Pulmonary artery endothelial cell (primary cell): ENCODE data around the gene ITGAD. TPM values are rescaled to one million over a fixed set of nuclear protein-coding genes. Genes with fewer than 3 reads are reported as not detected.

Source experiments
- DNase-seq: peaks from one replicate; pipeline ENCODE4 v3.0.0-alpha.2; 2011; ENCODE audit warnings: low read depth, low spot score
- total RNA-seq: library from RNA; depleted of rRNA; stranded (reverse); fragments of >200 nt; gene quantifications from 2 replicates; pipeline ENCODE4 v1.2.3, GENCODE V29; 2014

ITGAD gene
- total RNA-seq, 1 donor from 2014 or later: not detected

- no peak for DNase-seq
These were observed 81.9 kb downstream of the ITGAD start for GRCh38 chr16:31474773-31475738.

GRCh38 chr16:31475946-31476302 is 82.8 kb downstream of the ITGAD start:
- DNase-seq: no peak

Other genes with a start within 250 kb of the ITGAD start
- 0.40 and 0.49 TPM in 2 replicates for gene PRSS36, start 243.3 kb upstream of the ITGAD start, total RNA-seq
- gene FUS, start 213.2 kb upstream of the ITGAD start, total RNA-seq: 42.0 and 61.1 TPM in 2 replicates
- 68.2 and 81.8 TPM in 2 replicates for gene PYCARD, start 190.6 kb upstream of the ITGAD start, total RNA-seq
- gene TRIM72, start 179.2 kb upstream of the ITGAD start, total RNA-seq: 0.04 TPM in 1 of 2 replicates, not detected in the other
- gene PYDC1, start 176.2 kb upstream of the ITGAD start, total RNA-seq: not detected in 2 replicates
- not detected in 2 replicates for gene ITGAM, start 133.4 kb upstream of the ITGAD start, total RNA-seq
- 0.04 and 1.1 TPM in 2 replicates for gene ITGAX, start 38.2 kb upstream of the ITGAD start, total RNA-seq
- gene COX6A2, start 35.0 kb downstream of the ITGAD start, total RNA-seq: not detected in 2 replicates
- gene ZNF843, start 49.5 kb downstream of the ITGAD start, total RNA-seq: 0.07 TPM in 2 replicates
- gene ARMC5, start 66.2 kb downstream of the ITGAD start, total RNA-seq: 12.6 and 15.6 TPM in 2 replicates
- gene TGFB1I1, start 78.8 kb downstream of the ITGAD start, total RNA-seq: 32.1 and 56.6 TPM in 2 replicates
- gene SLC5A2, start 89.8 kb downstream of the ITGAD start, total RNA-seq: not detected in 2 replicates
- 25.0 and 28.2 TPM in 2 replicates for gene RUSF1, start 115.1 kb downstream of the ITGAD start, total RNA-seq
- not detected in 2 replicates for gene AHSP, start 134.6 kb downstream of the ITGAD start, total RNA-seq